ENCODE measurements around the gene INTS4.
A peak's percentile ranks its signal among the peaks of the same experiment; 100 is the strongest.
"Not testable (repeated sequence)": the region's sequence is repeated elsewhere in the genome, so short reads cannot be mapped to it uniquely, and the experiment has no call there.

The INTS4 gene, protein sequence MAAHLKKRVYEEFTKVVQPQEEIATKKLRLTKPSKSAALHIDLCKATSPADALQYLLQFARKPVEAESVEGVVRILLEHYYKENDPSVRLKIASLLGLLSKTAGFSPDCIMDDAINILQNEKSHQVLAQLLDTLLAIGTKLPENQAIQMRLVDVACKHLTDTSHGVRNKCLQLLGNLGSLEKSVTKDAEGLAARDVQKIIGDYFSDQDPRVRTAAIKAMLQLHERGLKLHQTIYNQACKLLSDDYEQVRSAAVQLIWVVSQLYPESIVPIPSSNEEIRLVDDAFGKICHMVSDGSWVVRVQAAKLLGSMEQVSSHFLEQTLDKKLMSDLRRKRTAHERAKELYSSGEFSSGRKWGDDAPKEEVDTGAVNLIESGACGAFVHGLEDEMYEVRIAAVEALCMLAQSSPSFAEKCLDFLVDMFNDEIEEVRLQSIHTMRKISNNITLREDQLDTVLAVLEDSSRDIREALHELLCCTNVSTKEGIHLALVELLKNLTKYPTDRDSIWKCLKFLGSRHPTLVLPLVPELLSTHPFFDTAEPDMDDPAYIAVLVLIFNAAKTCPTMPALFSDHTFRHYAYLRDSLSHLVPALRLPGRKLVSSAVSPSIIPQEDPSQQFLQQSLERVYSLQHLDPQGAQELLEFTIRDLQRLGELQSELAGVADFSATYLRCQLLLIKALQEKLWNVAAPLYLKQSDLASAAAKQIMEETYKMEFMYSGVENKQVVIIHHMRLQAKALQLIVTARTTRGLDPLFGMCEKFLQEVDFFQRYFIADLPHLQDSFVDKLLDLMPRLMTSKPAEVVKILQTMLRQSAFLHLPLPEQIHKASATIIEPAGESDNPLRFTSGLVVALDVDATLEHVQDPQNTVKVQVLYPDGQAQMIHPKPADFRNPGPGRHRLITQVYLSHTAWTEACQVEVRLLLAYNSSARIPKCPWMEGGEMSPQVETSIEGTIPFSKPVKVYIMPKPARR

DNA sequence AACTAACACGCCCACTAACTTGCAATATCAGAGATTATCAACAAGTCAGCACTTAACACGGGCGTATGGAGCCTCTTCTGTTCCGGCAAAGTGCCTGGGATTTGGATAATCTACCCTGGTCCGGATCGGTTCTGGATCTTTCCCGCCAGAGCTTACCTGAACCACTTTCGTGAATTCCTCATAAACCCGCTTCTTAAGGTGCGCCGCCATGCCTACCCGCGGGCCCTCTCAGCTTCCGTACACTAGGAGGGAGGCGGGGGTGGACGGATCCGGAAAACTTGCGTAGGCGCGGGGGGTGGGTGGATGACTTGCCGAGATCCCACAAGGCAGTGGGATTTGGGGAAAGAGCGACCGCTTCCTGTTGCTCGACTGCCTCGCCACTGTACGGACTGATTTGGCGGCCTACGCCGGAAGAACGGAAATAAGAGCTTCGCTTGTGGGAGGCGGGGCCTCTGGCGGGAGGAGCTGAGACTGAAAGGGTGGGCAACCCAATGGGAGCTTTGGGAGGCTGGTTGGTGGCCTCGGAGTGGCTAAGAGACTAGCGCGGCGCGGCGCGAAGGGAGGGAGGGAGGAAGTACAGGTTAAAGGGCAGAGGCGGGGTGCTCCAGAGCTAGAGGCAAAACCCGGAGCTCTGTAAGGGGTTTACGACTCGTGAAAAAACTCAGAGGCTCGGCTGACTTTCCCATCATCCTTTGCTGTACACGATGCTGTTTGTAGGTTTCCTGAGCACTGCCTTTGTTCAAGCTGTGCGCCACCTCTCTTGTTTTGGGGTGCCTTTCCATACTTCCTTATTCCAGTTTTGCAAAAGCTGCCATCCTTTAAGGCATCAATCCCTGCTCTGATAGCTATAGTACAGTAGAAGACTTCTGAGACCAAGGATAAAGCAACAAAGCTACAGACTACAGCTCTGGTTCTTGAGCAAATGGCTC, at the start of gene INTS4:
Gene INTS4, minus strand, starts transcription at position 235 of the 929 bp plus-strand sequence. Its CDS starts 25 bp downstream, at position 210.
- ATAC-seq = peak; percentile 99 to 100

DNA sequence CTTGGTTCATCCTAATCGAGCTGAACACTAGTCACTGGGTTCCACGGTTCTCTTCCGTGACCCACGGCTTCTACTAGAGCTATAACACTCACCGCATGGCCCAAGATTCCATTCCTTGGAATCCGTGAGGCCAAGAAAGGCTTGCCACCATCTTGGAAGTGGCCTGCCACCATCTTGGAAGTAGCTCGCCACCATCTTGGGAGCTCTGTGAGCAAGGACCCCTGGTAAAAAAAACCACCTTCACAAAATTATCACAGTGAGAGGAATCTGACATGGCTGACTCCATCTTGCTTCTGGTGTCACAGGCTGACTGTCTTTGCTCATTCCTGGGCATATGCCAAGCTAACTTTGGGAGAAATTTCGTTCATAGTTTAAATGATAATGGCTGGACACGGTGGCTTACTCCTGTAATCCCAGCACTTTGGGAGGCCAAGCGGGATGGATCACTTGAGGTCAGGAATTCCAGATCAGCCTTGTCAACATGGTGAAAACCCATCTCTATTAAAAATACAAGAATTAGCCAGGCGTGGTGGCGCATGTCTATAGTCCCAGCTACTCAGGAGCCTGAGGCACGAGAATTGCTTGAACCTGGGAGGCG, 47.5 kb upstream of the INTS4 start:
- no peak for ATAC-seq

DNA sequence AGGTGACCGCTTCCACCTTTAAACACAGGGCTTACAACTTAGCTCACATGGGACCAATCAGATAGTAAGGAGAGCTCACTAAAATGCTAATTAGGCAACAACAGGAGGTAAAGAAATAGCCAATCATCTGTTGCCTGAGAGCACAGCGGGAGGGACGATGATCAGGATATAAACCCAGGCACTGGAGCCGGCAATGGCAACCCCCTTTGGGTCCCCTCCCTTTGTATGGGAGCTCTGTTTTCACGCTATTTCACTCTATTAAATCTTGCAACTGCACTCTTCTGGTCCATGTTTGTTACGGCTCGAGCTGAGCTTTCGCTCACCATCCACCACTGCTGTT, 46.9 kb upstream of the INTS4 start:
- ATAC-seq = not testable (repeated sequence)

DNA sequence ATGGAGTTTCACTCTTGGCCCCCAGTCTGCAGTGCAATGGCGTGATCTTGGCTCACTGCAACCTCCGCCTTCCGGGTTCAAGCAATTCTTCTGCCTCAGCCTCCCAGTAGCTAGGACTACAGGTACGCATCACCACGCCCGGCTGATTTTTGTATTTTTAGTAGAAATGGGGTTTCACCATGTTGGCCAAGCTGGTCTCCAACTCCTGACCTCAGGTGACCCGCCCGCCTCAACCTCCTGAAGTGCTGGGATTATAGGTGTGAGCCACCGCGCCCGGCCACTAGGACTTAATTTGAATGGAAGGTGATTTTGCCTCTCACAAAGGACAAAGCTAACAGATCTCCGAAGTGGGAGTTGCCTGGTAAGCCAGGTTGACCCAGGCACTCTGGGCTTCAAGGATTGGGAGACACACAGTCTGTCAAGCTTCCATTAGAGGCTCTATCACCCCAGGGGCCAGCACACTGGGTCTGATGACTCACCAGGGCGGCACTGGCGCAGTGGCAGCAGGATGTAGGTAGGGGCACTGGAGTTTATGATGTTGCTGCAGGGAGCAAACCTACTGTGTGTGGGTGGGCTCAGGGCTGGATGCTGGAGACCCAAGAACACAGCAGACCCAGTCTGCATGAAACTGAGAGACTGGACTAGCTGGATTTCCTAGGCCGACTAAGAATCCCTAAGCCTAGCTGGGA, 46.4 kb upstream of the INTS4 start:
- ATAC-seq = no peak

DNA sequence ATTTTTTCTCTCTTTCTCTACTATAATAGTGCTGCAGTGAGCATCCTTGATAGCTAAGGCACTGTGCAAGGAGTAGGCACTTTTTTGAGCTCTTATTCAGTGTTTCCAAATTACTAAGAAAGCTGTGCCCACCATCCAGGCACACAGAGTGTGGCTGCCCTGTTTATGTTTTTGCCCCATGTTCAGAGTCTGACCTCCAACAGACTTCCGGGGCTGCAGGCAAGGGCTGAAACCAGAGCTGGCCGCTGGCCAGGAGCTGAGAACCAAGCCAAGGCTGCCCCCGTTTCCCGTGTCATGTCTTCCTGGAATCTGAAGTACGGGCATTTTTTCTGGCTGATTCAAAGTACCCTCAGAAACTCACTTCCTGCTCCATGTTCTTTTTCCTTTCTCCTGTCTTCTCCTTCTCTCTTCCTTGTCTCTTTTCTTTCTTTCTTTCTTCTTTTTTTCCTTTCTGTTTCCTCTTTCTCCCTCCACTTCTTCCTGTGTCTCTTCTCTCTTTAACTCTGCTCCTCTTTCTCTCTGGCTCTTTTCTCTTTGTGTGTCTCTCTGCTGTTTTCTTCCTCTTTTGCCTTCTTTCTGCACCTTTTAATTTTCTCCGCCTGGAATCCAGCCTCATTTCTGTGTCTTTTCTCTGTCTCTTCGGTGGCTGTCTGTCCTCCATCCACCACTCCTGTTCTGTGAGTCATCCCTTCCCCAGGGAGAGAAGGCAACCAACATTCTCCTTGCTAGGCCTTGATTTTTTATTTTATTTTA, 45.6 kb upstream of the INTS4 start:
- ATAC-seq = peak; percentile 51 to 58

DNA sequence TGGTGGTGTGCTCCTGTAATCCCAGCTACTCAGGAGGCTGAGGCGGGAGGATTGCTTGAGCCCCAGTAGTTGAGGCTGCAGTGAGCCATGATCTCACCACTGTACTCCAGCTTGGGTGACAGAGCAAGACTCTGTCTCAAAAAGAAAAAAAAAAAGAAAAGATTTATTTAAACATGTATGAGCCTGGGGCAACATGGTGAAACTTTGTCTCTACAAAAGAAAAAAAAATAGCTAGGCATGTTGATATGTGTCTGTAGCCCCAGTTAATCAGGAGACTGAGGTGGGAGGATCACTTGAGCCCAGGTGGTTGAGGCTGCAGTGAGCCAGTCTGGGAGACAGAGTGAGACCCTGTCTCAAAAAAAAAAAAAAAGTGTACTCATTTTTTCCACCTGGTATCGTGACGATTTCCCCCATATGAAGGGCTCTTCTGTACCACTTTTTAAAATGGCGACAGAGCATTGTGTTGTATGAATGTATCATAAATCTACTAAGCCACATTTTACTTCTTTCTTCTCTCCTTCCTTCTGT, 45.0 kb upstream of the INTS4 start:
- peak; percentile 62 to 63 for ATAC-seq

DNA sequence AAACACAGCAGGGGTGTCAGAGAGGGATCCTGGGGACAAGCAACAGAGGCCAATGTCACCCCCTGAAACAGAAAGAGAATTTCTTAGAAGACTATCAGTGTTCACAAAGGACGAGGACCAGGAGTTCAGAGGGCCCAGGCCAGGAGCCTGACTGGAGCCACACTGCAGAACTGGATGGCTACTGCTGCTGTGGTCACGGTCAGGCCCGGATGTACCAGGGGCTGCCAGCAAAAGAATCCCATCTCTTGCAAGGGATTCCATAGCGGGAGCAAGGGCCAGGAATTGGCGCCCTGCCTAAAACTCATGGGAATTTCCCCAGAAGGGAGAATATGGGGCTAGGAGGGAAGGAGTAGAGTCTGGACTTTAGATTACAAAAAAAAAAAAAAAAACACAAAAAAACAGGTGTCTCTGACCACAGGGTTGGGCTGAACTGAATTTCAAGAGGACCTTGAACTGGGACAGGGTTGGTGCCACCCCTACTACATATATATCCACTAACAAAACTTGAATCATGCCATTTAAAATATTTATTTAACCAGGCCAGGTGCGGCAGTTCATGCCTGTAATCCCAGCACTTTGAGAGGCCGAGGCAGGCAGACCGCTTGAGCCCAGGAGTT, 44.3 kb upstream of the INTS4 start:
- no peak for ATAC-seq

DNA sequence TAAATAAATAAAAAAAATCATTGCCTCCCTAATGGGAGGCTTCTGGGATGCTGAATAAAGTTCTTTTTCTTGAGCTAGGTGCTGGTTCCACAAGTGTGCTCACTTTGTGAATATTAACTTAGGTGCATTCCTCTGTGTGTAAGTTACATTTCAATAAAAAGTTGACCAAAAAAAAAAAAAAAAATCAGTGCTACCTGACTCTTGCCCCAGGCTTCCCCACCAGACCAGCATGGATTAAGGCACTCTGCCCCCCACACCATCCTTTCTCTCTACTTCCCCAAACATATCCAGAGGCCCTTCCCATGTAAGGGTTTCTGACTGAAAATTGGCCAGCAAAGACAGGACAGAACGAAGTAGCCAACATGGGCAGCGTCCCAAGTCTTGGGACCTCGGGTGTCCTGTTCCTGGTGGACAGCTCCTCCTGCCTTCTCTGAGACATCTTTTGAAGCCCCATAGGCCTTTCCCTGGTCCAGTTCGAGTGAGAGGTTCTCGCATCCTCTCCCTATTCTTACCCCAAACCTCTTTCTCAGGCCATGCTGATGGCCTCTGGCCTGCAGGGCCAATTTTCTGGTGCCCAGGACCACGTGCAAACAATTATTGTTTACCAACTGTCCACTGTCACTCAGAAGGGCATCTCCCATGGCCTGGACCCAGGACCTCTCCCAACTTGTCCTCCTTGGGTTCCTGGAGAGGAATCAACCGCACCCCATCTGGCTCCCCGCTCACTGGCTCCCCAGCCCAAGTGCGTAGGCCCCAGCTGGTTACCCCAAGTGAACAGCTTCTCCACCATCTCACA, 43.6 kb upstream of the INTS4 start:
- ATAC-seq = no peak

DNA sequence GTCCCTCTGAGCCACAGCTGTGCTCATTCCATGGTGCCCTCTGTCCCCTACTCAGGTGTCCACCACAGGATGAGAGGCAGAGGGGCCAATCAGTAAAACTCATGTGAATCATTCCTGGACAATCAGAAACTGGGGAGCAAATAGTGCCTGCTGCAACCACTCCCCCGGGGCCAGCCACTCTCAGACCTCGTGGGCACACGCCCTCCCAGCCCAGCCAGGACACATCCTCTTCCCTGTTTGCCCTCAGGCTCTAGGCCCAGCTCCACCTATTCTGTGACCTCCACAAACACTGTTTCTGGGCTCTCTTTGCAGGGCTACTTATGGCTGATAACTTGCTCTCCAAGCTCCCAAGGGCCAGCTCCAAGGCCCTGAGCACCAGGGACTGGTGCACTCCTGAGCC, 42.6 kb upstream of the INTS4 start:
- no peak for ATAC-seq

DNA sequence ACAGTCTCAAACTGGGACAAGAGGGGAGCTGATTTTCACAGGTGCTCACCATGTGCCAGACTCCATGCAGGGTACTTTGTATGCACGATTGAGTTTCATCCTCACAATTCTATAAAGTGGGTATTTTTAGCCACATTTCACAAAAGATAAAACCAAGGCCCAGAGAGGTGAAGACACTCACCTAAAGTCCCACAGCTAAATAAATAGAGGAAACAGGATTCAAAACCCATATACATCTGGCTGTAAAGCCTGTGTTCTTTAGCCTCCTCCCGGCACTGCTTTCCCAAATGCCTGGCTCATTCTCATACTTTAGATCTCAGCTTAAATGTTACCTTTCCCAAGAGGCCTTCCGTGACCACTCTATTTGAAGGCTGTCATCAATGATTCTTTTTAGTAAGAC, 41.8 kb upstream of the INTS4 start:
- ATAC-seq = no peak

DNA sequence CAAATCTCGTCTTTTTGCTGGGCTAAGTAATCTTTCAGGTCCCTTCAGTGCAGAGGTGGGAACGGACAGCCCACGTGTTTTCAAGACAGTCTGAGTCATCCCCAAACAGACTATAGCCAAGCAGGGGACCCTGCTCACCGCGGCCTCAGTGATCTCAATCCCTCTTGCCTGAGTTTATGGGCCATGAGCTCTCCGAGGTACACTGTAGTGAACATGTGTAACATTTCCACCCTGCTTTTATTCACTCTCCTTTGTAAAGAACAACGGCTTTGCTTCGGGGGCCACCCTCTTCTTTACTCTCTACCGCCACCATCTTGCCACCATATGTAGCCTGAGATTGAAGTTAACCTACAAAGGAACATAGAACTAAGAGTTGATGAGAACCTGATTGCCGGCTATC, 40.2 kb upstream of the INTS4 start:
- ATAC-seq = no peak

DNA sequence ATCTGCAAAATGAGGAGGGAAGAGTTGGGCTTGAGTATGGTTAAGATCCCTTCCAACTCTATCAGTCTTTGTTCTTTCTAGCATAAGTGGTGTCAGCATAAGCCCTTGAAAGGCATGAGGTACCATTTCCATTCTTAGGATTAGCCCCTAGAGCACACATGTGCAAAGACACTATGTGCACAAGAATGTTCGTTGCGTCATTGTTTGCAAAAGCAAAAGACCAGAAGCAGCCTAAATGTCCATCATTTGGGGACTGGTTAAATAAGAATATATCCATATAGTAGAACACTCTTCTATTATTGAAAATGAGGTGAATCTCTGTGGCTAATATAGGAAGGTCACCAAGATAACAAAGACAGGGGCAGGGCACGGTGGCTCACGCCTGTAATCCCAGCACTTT, 38.6 kb upstream of the INTS4 start:
- ATAC-seq = no peak

DNA sequence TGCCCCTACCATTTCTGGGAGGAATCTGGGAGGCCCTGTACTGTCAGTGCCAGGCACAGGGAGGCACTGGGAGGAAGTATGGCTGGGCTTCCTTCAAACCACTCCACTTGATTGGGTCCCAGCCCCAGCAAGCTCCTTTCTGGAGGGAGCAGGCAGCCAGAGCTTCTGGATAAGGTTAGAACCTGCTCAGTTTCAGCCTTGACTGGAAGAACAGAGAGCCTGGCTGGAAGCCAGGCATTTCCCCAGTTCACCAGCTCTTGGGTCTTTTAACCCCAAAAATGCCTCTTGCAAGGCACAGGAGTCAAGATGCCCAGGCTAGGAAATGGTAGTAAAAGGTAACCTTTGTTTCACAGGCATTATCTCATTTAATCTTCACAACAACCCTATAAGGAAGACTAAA, 37.6 kb upstream of the INTS4 start:
- no peak for ATAC-seq

DNA sequence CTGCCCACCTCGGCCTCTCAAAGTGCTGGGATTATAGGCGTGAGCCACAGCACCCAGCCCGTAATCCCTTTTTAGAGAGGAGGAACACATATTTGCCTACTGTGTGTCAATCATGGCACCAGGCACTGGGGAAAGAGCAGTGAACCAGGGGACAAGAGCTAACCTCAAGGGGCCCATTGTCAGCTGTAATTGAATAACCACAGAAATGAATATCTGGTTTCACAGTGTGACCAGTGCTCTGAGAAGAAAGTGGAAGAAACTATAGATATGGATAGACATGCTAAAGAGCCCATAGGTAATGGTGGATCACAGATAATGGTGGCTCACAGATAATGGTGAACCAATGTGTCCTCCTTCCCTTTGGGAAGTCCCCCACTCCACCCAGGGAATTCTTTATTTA, 37.2 kb upstream of the INTS4 start:
- no peak for ATAC-seq

DNA sequence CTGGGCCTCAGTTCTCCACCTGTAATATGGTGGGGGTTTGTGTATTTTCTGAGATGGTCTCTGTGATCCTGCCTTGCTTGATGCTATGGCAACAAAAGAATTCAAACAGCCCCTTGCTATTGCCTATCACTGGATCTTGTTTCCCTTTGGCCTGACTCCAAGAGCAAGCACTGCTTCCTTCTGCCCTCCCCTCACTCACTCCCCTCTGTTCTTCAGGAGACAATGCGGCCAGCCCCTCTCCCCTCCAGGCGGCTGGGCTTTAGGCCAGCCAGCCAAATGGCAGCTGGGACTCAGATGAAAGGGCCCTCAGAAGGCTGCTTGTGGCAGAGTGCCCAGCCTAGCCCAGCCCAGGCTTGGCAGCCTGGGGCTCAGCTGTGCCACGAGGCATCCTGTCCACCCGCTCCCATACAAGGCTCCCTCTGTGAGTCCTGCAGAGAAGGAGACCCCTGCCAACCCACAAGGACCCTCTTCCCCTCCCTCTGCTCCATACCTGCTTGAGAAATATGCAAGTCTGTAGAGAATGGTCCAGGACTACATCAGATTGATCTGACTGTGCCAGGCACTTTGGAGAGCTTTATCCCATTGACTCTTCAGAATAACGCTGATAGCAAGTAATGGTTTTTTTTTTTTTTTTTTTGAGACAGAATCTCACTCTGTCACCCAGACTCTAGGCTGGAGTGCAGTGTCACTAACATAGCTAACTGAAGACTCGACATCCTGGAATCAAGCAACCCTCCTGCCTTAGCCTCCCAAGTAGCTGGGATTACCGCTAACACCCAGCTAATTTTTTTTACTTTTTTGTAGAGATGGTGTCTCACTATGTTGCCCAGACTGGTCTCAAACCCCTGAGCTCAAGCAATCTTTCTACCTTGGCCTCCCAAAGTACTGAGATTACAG, 36.2 kb upstream of the INTS4 start:
- no peak for ATAC-seq

DNA sequence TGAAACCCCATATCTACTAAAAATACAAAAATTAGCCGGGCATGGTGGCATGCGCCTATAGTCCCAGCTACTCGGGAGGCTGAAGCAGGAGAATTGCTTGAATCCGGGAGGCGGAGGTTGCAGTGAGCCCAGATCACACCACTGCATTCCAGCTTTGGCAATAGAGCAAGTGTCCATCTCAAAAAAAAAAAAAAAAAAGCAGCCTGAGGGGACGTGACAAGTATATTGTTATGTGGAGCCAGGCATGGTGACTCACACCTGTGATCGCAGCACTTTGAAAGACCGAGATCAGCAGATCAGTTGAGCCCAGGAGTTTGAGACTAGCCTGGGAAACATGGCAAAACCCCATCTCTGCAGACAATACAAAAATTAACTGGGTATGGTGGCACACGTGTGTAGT, 34.0 kb upstream of the INTS4 start:
- ATAC-seq = not testable (repeated sequence)

DNA sequence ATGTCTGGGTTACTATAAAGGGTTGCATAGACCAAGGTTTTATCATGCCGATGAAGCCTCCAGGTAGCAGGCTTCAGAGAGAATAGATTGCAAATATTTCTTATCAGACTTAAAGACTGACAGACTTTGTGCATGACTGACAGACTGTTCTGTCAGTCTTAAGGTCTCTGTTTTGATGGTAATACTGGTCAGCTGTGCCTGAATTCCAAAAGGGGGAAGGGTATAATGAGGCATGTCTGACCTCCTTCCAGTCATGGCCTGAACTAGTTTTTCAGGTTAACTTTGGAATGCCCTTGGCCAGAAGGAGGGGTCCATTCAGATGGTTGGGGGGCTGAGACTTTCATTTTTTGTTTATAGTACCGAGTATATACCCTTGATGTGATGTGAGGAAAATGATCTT, 33.3 kb upstream of the INTS4 start:
- no peak for ATAC-seq

DNA sequence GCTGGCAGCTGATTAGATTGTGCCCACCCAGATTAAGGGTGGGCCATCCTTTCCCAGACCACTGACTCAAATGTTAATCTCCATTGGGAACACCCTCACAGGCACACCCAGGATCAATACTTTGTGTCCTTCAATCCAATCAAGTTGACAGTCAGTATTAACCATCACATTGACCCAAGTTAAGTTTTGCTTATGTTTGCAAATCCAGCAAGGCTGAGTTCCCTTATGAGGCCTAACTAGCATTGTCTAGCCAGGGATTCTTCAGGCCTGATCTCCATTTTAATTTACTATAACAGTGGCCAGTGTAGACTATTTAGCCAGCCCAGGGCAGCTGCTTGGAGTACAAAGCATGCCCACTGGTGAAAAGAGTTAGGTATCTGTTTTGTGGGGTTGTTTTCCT, 30.9 kb upstream of the INTS4 start:
- ATAC-seq = no peak
